Activated T-cell treated with anti-CD3 and anti-CD28 coated beads, Interleukin-2, amount 50 U/mL, for 48 hours (primary cell): ENCODE results near the gene ASPRV1.
"Not testable (repeated sequence)": the region's sequence is repeated elsewhere in the genome, so short reads cannot be mapped to it uniquely, and the experiment has no call there.

Experiments used
- DNase-seq, 2 experiments: peaks; one replicate each; pipeline ENCODE4 v3.0.0-alpha.2; 2020

The ASPRV1 gene

DNA sequence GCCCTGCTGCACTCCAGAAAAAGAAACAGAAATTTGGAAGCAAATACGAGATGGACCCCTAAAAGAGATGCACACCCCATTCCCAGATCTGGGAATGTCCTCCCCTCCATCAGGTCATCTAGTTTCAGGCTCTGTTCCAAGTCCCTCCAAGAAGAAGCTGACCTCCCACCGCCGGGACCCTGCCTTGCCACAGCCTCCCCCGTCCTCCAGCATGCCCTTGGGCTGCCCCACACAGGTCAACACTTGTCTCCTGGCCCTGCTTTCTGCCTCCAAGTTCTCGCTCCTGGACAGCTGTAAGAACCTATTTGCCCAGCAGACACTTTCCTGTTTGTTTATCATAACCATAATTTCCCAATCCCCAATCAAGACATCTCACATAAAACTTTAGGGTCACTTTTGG is 2.0 kb downstream of the ASPRV1 start:
- no peak for DNase-seq

DNA sequence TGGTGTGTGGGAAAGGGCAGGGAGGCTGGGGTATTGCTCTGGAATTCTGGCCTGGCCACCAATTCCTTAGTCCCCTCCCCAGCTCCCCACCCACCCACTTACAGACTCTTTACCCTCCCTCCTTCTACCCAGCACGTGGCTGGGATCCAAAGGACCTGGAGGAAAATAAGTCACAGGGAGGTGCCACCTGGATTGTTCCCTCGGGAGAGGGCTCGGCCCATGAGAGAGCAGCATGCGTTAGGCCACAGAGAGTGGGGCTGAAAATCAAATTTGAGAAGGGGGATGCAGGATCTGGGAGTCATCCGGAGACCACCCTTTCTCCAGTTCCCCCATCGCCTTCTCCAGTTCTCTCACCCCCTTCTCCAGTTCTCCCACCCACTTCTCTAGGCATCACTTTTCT is 3.0 kb downstream of the ASPRV1 start:
- DNase-seq = no peak

DNA sequence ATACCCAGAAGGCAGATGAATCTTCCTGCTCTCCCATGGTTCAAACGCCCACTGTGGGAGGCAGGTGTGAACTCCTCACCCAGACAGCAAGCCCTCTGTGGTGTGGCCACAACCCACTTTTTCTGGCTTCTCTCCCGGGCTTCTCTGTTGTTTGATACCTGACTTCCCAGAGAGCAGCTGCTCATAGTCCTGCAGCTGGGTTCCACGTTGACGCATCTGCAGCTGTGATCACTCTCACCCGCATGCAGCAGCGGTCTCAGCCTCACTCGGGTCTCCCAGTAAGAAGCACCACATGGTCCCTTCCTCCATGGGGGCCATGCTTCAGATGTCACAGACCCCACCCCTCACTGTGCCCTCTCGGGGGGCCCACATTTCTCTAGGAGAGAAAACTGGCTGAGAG is 3.5 kb downstream of the ASPRV1 start:
- no peak for DNase-seq

DNA sequence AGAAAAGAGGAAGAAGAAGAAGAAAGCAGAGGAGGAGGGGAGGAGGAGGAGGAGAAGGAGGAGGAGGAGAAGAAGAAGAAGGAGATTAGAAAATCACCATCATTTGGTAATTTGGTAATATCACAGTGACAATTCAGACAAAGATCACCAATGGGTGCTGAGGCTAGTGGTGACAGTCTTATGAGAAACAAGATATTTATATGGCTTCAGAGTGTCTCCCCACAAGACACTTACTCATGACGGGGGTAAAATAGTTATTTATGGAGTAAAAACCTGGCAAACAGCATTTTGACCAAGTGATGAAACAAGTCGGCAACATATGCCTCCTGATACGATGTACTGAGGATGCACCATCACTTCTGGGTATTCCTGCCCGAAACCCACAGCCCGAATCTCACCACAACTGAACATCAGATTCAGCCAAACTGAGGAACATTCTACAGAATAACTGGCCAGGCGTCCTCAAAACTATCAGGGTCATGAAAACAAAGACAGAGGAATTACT is 4.9 kb downstream of the ASPRV1 start:
- no peak for DNase-seq

DNA sequence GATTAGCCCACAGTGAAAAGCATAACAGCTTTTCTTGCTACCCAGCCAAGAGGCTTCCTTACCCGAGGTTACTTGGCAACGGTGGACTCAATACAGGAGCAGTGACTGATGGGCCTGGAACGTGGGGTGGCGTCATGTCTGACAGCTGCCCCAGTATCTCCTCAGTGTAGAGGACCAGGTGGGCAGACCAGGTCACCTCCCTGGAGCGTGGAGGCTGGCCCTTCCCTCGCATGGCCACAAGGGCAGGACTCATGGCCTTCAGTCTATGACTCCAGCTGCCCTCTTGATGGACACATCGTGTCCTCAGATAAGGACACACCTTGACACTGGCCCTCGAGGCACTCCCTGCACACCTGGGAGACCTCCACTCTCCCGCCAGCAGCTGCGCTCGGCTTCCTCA is 6.4 kb downstream of the ASPRV1 start:
- no peak for DNase-seq

DNA sequence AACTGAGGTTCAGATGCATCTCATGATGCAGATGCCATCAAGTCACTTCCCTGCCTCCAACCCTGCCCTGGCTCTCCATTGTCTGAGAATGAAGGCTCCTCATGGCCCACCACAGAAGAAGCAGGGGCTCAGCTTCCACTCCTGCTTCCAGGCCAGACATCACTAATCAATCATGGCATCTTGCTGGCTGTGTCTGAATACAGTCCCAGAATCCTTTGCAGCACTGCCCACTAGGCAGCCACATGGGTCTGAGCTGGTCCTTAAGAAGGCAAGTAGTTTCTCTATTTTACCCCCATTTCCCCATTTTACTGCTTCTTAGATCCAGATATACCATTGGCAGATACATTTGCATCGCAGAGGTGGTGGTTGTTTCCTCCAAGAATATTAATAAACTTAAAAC is 7.3 kb downstream of the ASPRV1 start:
- no peak for DNase-seq

DNA sequence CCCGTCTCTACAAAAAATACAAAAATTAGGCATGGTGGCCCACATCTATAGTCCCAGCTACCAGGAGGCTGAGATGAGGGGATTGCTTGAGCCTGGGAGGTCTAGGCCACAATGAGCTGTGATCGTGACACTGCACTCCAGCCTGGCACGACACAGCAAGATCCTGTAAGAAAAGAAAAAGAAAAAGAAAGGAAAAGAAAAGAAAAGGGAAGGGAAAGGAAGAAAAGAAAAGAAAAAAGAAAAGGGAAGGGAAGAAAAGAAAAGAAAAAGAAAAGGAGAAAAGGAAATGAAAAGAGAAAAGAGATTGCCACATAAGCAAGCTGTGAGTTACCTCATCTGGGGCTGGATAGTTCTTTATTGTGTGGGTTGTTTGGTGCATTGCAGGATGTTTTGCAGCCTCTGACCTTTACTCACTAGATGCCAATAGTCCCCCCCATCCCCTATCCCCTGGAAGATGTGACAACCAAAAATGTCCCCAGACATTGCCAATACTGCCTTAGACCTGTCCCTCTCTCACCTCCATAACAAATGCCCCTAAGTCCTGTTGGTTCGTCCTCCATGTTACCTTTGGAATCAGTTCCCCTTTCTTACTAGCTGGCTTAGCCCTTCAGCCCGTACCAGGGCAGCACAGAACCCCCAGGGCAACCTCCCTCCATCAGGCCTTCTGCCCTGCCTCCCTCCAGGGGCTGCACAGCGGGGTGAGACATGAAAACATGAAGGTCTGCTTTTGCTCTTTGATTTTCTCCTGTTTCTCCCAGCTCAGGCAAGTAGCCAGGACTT is 8.9 kb downstream of the ASPRV1 start:
- no peak for DNase-seq

DNA sequence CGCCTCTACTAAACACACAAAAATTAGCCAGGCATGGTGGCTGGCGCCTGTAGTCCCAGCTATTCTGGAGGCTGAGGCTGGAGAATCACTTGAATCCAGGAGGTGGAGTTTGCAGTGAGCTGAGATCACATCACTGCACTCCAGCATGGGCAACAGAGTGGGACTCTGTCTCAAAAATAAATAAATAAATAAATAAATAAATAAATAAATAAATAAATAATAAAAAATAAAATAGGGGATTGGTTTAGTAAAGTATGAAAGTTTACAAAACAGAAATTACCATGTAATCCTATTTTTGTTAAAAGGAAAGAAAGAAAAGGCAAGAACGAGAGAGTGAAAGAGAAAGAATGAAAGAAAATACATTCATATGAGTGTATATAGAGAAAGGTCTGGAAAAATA is 10.8 kb downstream of the ASPRV1 start:
- DNase-seq = not testable (repeated sequence)

DNA sequence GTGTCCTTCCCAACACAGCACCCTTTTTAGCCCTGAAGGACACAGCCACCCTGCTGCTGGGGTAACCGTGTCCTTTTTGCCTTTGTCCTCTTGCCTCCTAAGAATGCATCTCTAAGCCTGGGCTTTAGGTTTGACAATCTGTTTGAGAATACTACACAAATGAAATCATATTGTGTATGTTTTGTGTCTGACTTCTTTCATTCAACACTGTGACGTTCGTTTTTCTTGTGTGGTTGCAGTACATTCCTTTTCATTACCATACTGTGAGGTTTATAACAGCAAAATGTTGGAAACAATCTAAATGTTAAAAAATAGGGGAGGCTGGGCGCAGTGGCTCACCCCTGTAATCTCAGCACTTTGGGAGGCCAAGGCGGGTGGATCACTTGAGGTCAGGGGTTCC is 11.2 kb downstream of the ASPRV1 start:
- DNase-seq = no peak

DNA sequence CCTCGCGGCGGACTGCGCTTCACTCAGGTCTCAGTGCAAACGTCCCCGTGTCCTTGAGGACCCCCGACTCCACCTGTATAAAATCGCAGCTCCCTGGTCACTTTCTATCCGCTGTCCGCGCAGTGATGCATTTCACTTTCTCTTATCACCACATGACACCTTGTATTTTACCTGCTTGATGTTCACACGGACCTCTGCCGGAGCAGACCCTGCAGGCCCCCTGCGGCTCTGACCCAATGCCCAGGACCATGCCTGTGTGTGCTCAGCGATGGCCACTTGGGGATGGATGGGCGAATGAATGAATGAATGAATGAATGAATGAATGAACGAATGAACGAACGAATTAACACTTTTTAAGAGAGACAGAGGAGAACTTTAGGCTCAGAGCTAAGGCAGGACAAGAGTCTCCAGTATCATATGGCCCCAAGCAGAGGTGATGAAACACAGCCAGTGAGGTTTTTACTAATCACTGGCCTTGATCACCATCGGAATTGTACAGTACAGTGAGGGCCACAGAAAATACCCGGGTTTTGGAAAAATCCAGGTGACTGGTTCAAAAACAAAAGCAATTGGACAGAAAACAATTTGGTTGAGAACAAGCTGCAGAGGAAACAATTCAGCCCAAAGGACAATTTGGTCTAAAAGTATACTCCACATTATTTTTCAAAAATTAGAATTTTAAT is 12.3 kb downstream of the ASPRV1 start:
- DNase-seq = no peak

DNA sequence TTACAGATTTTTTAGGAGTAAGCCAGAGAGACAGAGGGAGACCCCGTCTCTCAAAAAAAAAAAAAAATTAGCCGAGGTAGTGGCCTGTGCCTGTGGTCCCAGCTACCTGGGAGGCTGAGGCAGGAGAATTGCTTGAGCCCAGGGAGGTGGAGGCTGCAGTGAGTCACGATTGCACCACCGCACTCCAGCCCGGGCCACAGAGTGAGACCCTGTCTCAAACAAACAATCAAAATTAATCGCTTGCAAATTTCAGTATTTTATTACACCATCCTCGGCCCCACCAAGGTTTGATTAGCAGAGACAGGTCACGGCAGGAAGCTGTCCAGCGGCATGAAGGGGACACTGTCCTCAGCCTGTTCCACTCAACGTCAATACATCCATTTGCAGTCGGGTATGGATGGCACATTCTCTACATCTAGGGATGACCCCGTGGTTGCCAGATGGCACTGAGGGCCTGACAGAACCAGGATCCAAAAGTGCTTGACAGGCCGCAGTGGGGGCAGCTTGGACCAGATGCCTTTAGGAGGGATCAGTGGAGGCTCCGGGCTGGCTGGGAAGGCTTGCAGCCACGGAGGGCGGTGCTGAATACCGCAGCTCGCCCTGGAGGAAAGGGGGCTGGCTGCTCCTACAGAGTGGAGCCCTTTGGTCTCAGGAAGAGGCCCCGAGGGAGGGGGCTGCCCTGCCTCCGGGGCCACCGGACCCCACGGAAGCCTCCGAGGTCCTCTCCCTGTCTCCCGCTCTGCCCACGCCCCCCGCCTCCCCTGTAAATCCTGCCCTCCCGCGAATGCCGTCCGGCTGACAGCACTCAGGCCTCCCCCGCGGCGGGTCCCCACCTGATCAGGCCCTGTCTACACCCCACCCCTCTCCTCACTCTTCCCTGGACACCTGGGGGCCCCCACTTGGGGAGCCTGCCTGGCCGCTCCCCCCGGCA is 13.1 kb downstream of the ASPRV1 start:
- no peak for DNase-seq

DNA sequence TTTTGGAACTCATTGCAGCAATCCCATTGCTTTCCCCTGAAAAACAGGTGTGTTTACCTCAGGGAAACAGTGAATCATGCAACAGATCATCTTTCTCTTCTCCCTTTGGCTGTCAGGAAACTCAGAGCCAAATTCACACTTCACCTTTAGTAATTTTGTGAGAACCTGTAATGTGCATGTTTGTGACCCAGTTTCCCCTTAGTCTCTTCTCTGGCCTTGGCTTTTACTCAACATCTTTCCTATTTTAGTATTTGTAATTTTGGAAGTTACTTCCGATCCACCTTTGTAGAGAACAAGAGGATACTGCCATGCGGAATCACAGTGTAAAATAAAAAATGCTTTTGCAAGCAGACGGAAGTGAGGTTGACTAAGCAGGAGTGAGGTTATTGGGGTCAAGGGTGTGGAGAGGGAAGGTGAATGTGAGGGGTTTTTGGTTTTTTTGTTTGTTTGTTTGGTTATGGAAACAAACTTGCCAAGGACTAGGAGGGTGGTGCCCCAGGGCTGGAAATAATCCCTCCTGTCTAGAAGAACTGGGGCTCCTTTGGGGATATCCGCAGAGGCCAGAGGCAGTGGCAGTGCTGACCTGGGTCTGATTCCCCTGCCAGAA is 14.0 kb downstream of the ASPRV1 start:
- DNase-seq = no peak

DNA sequence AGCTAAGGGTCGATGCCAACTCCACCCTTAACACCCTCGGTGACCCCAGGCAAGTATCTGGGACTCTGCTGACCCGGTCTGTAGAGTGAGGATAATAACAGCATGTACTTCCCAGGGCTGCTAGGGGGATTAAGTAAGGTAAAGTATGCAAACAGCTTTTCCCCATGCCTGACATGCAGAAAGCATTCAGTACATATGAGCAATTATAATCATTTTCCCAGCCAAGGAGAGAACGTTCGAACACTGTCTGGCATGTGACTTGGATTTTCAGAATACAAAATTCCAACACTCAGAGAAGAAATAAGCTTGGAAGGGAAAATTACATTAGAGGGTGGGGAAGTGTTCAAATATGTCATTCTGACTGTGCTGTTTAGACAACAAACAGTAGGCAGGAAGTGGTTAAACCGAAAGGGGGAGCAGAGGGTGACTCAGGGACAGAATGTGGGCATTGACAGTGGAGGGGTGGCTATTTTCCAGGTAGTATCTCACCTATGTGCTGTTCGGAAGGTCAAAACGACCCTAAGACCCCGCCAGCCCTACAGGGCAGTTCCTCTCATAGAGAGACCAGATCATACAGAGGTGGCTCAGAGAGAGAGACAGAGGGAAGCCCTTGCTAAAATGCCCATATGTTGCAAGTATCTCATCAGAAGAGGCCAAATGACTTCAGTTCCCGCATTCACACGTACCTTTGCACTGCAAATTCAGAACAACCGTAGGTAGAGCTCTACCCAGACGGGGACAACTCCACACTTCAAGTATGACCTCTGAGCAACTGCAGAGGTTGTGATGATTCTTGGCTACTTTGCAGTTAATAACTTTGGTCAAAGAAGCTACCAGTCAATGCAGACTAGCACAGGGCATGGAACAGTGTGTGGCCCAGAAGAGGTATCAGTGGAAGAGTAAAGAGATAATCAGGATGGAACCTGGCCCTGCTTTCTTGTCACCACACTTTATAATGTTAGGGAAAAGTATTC is 14.8 kb downstream of the ASPRV1 start:
- DNase-seq = peak; percentile 64 to 66

DNA sequence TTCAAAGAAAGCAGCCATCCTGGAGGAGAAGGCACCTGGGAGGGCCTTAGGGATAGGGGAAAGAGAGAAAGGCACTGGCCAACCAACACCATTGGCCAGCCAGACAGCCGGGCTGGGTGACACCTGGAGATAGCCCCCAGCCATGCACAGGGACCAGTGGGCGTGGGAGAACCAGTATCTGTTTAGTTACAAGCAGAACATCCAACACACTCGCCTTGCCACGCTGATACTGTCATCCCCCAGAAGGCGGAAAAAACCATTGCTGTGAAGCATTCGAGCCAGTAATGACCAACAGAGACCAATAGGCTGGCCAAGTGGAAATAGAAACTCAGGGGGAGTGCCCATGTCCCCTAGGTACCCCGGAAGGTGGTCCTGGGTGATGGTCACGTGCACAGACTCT is 15.5 kb downstream of the ASPRV1 start:
- DNase-seq = no peak

DNA sequence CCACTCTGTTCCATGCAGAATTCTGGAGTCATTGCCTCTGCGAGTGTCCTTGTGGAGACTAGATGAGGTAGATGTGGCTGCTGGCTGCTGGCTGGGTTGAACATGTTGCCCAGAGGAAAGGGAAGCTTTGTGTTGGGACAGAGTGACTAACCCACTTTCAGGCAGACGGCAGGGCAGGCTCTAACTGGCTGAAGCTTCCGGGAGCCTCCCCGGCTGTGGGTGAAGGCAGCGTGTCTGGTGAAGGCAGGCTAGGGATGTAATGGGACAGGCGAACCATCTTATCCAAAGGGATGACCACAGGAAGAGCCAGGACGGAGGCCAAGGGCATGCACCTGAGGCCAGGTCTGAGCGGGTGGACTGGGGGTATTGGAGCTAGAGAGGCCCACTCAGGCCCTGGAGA is 16.0 kb downstream of the ASPRV1 start:
- DNase-seq = no peak

DNA sequence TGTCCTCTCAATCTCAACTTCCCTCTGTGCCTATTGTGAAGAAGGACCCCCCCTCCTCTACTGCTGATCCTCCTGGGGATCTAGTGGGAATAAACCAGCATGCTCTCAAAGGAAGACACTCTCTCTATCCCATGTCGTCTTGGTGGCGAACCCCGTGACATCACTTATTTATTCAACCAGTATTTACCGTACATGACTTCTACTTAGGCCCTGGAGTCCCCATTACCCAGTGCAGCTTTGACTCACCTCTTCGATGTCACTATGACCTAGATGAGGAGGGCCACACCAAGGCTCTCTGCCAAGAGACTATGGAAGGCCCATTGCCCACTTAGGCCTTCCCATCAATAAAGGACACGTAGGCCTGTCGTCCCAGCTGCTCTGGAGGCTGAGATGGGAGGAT is 16.7 kb downstream of the ASPRV1 start:
- DNase-seq = no peak

DNA sequence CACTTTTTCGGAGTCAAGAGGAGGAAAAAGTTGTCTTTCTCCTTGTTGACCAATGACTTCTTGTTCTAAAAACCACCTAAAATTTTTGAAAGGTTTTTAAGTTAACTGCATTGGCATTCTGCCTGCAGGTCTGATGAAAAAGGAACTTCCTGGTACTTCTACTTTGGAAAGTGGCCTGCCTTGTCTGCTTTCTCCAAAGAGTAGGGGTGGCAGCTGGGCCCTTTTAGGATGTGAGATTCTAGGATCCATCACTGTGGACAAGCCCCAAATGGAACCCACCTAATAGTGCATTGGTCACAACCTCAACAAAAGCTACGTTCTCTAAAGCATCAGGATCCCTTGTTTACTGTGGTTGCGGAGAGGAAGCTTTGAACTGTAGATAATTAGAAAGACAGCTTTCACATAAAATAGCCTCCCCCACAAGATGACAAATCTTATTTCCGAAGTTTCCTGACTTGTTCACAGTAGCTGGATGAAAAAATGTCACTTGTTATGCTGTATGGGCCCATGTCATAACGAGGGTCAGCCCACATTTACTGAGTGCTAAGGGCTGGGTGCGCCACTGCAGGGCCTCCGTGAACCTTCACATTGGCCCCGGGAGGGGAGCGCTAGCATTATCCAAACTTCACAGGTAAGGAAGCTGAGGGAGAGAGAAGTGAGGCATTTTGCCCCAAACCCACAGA is 17.4 kb downstream of the ASPRV1 start:
- DNase-seq = no peak

DNA sequence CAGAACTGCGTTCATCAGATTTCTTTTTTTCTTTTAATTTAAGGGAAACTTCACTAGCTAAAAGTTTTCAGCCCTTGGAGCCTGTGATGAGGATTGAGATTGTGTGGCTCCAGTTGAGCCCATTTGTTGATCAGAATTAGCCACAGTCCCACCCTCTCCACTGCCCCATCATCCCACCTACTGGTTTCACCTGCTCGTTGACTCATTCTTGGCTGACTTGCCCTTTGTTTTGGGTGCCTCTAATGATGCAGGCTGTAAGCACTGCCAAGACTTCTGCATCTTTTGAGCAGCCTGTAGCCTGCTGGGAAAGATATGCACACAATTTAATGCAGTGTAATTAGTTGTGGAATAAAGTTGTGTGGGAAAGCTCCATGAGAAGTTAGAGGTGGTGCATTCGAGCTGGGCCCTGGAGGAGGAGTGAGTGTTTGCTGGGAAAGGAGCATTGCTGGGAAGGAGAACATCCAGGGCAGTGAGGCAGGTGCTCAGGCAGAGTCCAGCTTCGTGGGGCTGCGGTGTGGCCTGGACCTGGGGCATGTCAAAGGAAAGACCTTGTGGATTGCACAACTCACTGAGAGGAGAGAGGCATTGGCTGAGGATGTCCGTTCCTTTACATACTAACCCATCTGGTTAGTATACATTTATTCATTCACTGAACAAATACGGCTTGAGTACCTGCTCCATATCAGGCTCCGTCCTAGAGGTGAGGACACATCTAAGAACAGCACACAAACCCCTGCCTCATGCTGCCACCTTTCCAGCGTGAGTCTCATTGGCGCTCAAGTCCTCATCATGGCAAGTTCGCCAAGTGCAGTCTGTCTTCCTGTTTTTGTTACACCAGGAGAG is 18.2 kb downstream of the ASPRV1 start:
- no peak for DNase-seq

DNA sequence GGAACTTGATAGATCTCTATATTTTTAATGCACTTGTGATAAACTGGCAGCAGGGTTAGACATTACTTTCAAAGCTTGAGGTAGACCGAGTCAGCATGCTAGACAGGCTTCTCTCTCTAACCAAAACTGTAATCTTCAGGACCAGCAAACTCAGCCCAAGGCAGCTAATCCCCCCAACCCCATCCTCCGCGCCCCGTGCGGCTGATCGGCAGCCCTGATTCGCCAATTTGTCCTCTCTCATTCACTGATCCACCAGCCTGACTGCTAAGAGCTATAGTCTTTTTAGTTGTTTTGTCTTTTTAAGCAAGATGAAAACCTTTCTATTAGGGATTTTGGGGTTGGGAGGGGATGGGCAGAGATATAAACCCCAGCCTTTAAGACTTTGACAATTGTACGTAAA is 20.7 kb downstream of the ASPRV1 start:
- no peak for DNase-seq

DNA sequence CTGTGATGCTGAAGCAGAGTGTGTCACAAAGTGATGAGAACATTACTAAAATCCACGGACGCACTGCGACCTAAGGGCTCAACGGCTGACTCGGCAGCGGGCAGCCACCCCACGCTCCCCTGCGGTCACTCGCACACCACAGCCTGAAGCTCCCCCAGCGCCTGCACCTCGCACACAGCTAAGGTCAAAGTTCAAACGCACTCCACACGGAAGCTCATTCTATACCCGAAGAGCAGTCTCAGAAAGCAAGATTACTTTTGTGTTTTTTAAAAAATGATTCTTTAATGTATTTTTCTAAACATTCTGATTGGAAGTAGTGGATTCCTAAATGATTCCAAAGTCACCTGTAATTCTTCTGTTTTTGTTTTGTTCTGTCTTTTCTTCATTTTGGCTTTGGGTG is 21.7 kb downstream of the ASPRV1 start:
- DNase-seq = no peak
